Stomach (tissue), 9 donors: ENCODE results near the gene PKP1. TPM values are rescaled to one million over a fixed set of nuclear protein-coding genes. Genes with fewer than 3 reads are reported as not detected.
A peak's percentile ranks its signal among the peaks of the same experiment; 100 is the strongest.

Experiments used
- DNase-seq, 2 donors: peaks; one replicate each; pipeline versions ENCODE4 v3.0.0 to v3.0.0-alpha.2; 2013 to 2019
- H3K27ac ChIP-seq, 5 donors: fragments of 200-600 bp in 4 of 5; sonication (generic) in 4 of 5; one replicate each; pipeline ENCODE4 v1.5.1; 2013 to 2019; ENCODE audit warnings: mild to moderate bottlenecking in 1 of 5, moderate library complexity in 1 of 5
- H3K27me3 ChIP-seq, 3 donors: fragments of 200-600 bp; sonication (generic); one replicate each; pipeline ENCODE4 v1.5.1; 2017 to 2019; ENCODE audit warnings: mixed run types in 1 of 3
- H3K36me3 ChIP-seq, 4 donors: fragments of 200-600 bp; sonication (generic); 1 replicate in 3 of 4; 2 replicates in 1 of 4; pipeline ENCODE4 v1.5.1; 2016 to 2019
- H3K4me1 ChIP-seq, 4 donors: fragments of 200-600 bp; sonication (generic); one replicate each; pipeline ENCODE4 v1.5.1; 2016 to 2019
- H3K4me3 ChIP-seq, 4 donors: fragments of 200-600 bp; sonication (generic) in 3 of 4; one replicate each; pipeline ENCODE4 v1.5.1; 2016 to 2019; ENCODE audit warnings: mild to moderate bottlenecking in 1 of 4
- H3K9me3 ChIP-seq, 4 donors: fragments of 200-600 bp; sonication (generic); one replicate each; pipeline ENCODE4 v1.5.1; 2016 to 2019
- CTCF ChIP-seq, 7 experiments: fragments of 450-650 bp in 4 of 7; fragments of 200-600 bp in 3 of 7; sonication (generic) in 3 of 7; IDR thresholded peaks; one replicate each; pipeline ENCODE4 v1.5.1; 2016 to 2019; ENCODE audit warnings: antibody characterized with exemption in 7 of 7, control low read depth in 2 of 7, mild to moderate bottlenecking in 1 of 7
- EP300 ChIP-seq: sonication (generic); formaldehyde crosslinking; IDR thresholded peaks from one replicate; pipeline ENCODE4 v1.6.1; 2017; ENCODE audit warnings: antibody characterized with exemption
- POLR2A ChIP-seq, 4 donors: fragments of 450-650 bp; IDR thresholded peaks; one replicate each; pipeline ENCODE4 v1.6.1; 2016; ENCODE audit warnings: antibody characterized with exemption in 4 of 4, control low read depth in 2 of 4, mild to moderate bottlenecking in 1 of 4, moderate library complexity in 1 of 4
- POLR2AphosphoS5 ChIP-seq, 3 donors: sonication (generic); formaldehyde crosslinking; IDR thresholded peaks; one replicate each; pipeline ENCODE4 v1.6.1; 2016; ENCODE audit warnings: antibody characterized with exemption in 3 of 3
- WGBS, 5 donors: extraction: QIAGEN DNeasy Blood & Tissue Kit in 3 of 5; methylation state at CpG; one replicate each; pipeline versions ENCODE4 v1.1.5 to v1.1.7; 2013 to 2018; 5-methylcytosine and 5-hydroxymethylcytosine counted together
- intact Hi-C: fragments of 100-400 bp; cut with DNase I; formaldehyde crosslinking; loops from one replicate; pipeline ENCODE4 v1.15.1; 2023; ENCODE audit warnings: low total_unique reads
- polyA plus RNA-seq, 3 donors: library from polyadenylated mRNA; stranded (reverse); fragments of 200-250 nt; gene quantifications; one replicate each; pipeline ENCODE4 v1.2.3, GENCODE V29; 2013
- total RNA-seq, 5 donors: library from RNA; depleted of rRNA; stranded (reverse); fragments of >200 nt; gene quantifications; one replicate each; pipeline versions ENCODE4 v1.1.0 to v1.2.3, GENCODE V29; 2014 to 2016
- donor health status: healthy with polysubstance abuse.
- donor health status: Bipolar disorder and iron deficiency.
- donor health status: healthy.

PKP1 gene
- total and polyA plus RNA-seq, 8 donors = under 0.01 to 42.2 (median 0.40) TPM; not detected in 2

- peak; percentile 57 to 64 for DNase-seq
These were observed 63.1 kb downstream of the PKP1 start for GRCh38 chr1:201346337-201346939.

GRCh38 chr1:201346987-201347386 lies 63.7 kb downstream of the PKP1 start:
- H3K36me3 ChIP-seq = no peaks in the 10 kb centered on the region
- intact Hi-C loops = no loop called here
- peaks cover 0 to 23% (median 10%) of the 10 kb centered on the region in 3 donors for H3K27me3 ChIP-seq
- peaks cover 0 to 6% (median 2%) of the 10 kb centered on the region in 4 donors for H3K9me3 ChIP-seq
- TF ChIP-seq POLR2AphosphoS5 (IDR thresholded peaks at IDR 0.05) (no peak), POLR2A (IDR thresholded peaks at IDR 0.05) (no peak), CTCF (IDR thresholded peaks at IDR 0.05) (no peak), EP300 (no peak)
- H3K4me3 ChIP-seq = no peak overlapping the region
- no peak overlapping the region for H3K27ac ChIP-seq
- 16 to 31% (median 23%) methylated on average over 2 of the region's 2 CpGs for WGBS, 5 donors
- DNase-seq = no peak
- no peaks in the 10 kb centered on the region for H3K4me1 ChIP-seq

More at GRCh38 chr1:201346337-201346939, 63.1 kb downstream of the PKP1 start:
- no peaks in the 10 kb centered on the region for H3K36me3 ChIP-seq
- H3K9me3 ChIP-seq = peaks cover 0 to 8% (median 4%) of the 10 kb centered on the region in 4 donors
- no peaks in the 10 kb centered on the region for H3K4me1 ChIP-seq
- H3K4me3 ChIP-seq = no peak overlapping the region
- H3K27me3 ChIP-seq = peaks cover 0 to 23% (median 10%) of the 10 kb centered on the region in 3 donors
- 29 to 52% (median 46%) methylated on average over 4 to 5 of the region's 5 CpGs for WGBS, 5 donors
- no peak overlapping the region for H3K27ac ChIP-seq
- TF ChIP-seq EP300 (no peak), POLR2A (IDR thresholded peaks at IDR 0.05) (no peak), POLR2AphosphoS5 (IDR thresholded peaks at IDR 0.05) (no peak), CTCF (IDR thresholded peaks at IDR 0.05) (peak in 5 of 7 experiments; percentile 35 to 43 (median 37))
- intact Hi-C loops = no loop called here

GRCh38 chr1:201347498-201348210 lies 64.3 kb downstream of the PKP1 start:
- no peak overlapping the region for H3K27ac ChIP-seq
- no peak overlapping the region for H3K4me3 ChIP-seq
- no peak for DNase-seq
- intact Hi-C loops = no loop called here
- TF ChIP-seq POLR2AphosphoS5 (IDR thresholded peaks at IDR 0.05) (no peak), CTCF (IDR thresholded peaks at IDR 0.05) (no peak), POLR2A (IDR thresholded peaks at IDR 0.05) (no peak), EP300 (no peak)
- peaks cover 0 to 23% (median 10%) of the 10 kb centered on the region in 3 donors for H3K27me3 ChIP-seq
- 23 to 31% (median 29%) methylated on average over 7 of the region's 7 CpGs for WGBS, 5 donors
- no peaks in the 10 kb centered on the region for H3K4me1 ChIP-seq
- no peaks in the 10 kb centered on the region for H3K9me3 ChIP-seq
- H3K36me3 ChIP-seq = no peaks in the 10 kb centered on the region

- Histone ChIP-seq H3K4me1 (no peaks in the 10 kb centered on the region), H3K27me3 (peaks cover 0 to 28% (median 10%) of the 10 kb centered on the region in 3 donors), H3K9me3 (no peaks in the 10 kb centered on the region), H3K4me3 (no peak overlapping the region), H3K27ac (no peak overlapping the region), H3K36me3 (no peaks in the 10 kb centered on the region)
- intact Hi-C loops = no loop called here
- TF ChIP-seq CTCF (IDR thresholded peaks at IDR 0.05) (peak in 5 of 7 experiments; percentile 28 to 48 (median 40)), POLR2AphosphoS5 (IDR thresholded peaks at IDR 0.05) (no peak), POLR2A (IDR thresholded peaks at IDR 0.05) (no peak), EP300 (no peak)
- peak; percentile 50 to 68 for DNase-seq
- WGBS, 5 donors = 9 to 19% (median 14%) methylated on average over 4 to 6 of the region's 6 CpGs
These were observed 64.9 kb downstream of the PKP1 start for GRCh38 chr1:201348211-201348566.
